Colonic mucosa (tissue), 4 donors: ENCODE data around the gene MKLN1. TPM values are rescaled to one million over a fixed set of nuclear protein-coding genes. Genes with fewer than 3 reads are reported as not detected.

ENCODE experiments used
- DNase-seq: peaks from one replicate; pipeline ENCODE4 v3.0.0-alpha.2; 2020
- H3K27ac ChIP-seq: fragments of 200-600 bp; one replicate; pipeline ENCODE4 v1.8.0; 2021
- H3K27me3 ChIP-seq: fragments of 200-600 bp; one replicate; pipeline ENCODE4 v1.8.0; 2021
- H3K36me3 ChIP-seq: fragments of 200-600 bp; one replicate; pipeline ENCODE4 v1.8.0; 2021
- H3K4me1 ChIP-seq: fragments of 200-600 bp; one replicate; pipeline ENCODE4 v1.8.0; 2021; ENCODE audit warnings: mild to moderate bottlenecking
- H3K4me3 ChIP-seq: fragments of 200-600 bp; one replicate; pipeline ENCODE4 v1.8.0; 2021
- H3K9ac ChIP-seq, 2 donors: one replicate each; pipeline ENCODE4 v1.7.0; 2013; ENCODE audit warnings: control low read depth in 2 of 2, low read depth in 2 of 2, low read length in 2 of 2
- H3K9me3 ChIP-seq: fragments of 200-600 bp; one replicate; pipeline ENCODE4 v1.8.0; 2021
- intact Hi-C: fragments of 100-400 bp; cut with DNase I; formaldehyde crosslinking; loops from one replicate; pipeline ENCODE4 v1.14.1; 2022
- total RNA-seq, 2 donors: library from RNA; stranded (reverse); fragmentation: NEBNext Ultra II Directional in 1 of 2; extraction: Animal tissue kit (Norgen Biotek cat#: 25700) in 1 of 2; gene quantifications; one replicate each; pipeline ENCODE4 v1.2.1, GENCODE V29; 2021
- TF ChIP-seq, protein P1 (sequence below): fragments of 200-600 bp; IDR thresholded peaks from one replicate; pipeline ENCODE4 v1.8.0; 2022; ENCODE audit warnings: antibody characterized with exemption, mild to moderate bottlenecking
- donor health status: healthy.
- donor health status: DM: no; HTN: no; CAD: no.
- donor health status: DM: no; HTN: no; CAD: no.

MKLN1 gene
- total RNA-seq, 2 donors from 2014 or later = 35.1 to 48.7 TPM

DNA sequence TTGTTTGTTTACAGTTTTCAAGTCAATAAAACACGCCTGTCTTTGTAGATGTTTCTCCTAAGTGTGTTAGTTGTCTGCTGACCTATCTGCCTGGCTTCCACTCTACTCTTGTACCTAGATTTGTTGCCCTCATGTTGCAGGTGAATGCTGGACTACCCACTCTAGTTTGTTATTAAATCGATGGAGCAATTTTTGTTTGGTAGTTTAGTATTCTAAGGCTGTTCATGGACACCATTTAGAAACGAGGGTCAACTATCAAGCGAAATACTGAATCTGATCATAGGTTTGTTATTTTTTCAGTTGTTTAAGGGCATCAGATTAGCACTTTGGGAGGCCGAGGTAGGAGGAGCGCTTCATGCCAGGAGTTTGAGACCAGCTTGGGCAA is 29.1 kb upstream of the MKLN1 start:
- H3K27me3 ChIP-seq = no peaks in the 10 kb centered on the region
- H3K9ac ChIP-seq = no peak overlapping the region
- H3K36me3 ChIP-seq = no peaks in the 10 kb centered on the region
- H3K27ac ChIP-seq = no peak overlapping the region
- DNase-seq = no peak
- TF ChIP-seq, protein P1, sequence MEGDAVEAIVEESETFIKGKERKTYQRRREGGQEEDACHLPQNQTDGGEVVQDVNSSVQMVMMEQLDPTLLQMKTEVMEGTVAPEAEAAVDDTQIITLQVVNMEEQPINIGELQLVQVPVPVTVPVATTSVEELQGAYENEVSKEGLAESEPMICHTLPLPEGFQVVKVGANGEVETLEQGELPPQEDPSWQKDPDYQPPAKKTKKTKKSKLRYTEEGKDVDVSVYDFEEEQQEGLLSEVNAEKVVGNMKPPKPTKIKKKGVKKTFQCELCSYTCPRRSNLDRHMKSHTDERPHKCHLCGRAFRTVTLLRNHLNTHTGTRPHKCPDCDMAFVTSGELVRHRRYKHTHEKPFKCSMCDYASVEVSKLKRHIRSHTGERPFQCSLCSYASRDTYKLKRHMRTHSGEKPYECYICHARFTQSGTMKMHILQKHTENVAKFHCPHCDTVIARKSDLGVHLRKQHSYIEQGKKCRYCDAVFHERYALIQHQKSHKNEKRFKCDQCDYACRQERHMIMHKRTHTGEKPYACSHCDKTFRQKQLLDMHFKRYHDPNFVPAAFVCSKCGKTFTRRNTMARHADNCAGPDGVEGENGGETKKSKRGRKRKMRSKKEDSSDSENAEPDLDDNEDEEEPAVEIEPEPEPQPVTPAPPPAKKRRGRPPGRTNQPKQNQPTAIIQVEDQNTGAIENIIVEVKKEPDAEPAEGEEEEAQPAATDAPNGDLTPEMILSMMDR = no peak
- H3K4me3 ChIP-seq = no peak overlapping the region
- no peaks in the 10 kb centered on the region for H3K9me3 ChIP-seq
- intact Hi-C loops = no loop called here
- no peaks in the 10 kb centered on the region for H3K4me1 ChIP-seq

DNA sequence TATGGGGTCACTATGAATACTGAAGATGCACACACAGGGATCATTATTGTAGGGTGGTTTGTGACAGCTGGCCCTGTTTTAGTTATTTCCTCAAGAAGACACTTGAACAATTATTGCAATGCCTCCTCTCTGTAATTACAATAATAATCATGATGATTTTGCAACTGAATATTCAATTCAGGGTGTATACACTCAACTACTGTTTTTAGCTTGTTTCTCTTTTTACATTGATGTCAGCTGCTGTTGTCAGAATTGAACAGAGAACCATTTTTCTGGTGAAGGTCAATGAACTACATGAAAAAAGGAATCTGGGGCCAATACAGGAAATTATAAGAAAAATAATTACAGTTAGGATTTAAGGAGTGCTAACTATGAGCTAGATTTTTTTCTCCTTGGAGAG is 28.6 kb upstream of the MKLN1 start:
- no peak for DNase-seq
- H3K9me3 ChIP-seq = no peaks in the 10 kb centered on the region
- H3K27ac ChIP-seq = no peak overlapping the region
- no peaks in the 10 kb centered on the region for H3K4me1 ChIP-seq
- intact Hi-C loops = no loop called here
- TF ChIP-seq, protein P1 = no peak
- no peak overlapping the region for H3K9ac ChIP-seq
- no peak overlapping the region for H3K4me3 ChIP-seq
- no peaks in the 10 kb centered on the region for H3K36me3 ChIP-seq
- no peaks in the 10 kb centered on the region for H3K27me3 ChIP-seq

DNA sequence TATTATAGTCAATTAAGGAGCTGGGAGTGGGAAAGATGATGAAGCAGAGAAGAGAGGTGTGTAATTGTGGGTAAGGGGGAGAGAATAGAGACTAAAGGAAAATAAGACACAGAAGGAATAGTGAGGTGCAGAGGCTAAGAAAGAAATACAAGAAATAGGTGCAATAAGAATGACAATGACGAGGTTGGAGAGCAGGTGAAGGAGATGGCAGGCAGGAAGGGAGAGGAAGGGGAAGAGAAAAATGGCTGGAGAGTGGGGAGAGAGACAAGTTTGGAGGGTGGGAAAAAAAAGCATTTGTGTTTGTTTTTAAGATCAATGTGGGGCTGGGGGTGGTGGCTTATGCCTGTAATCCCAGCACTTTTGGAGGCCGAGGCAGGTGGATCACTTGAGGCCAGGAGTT is 27.6 kb upstream of the MKLN1 start:
- H3K27ac ChIP-seq = no peak overlapping the region
- no peak overlapping the region for H3K9ac ChIP-seq
- no peaks in the 10 kb centered on the region for H3K27me3 ChIP-seq
- no peak overlapping the region for H3K4me3 ChIP-seq
- DNase-seq = no peak
- TF ChIP-seq, protein P1 = no peak
- intact Hi-C loops = loop anchor here (5.0 to 10.0 kb wide), 2 partner anchors 105 to 233 kb away; no protein-coding TSS in a partner anchor
- no peaks in the 10 kb centered on the region for H3K4me1 ChIP-seq
- H3K9me3 ChIP-seq = no peaks in the 10 kb centered on the region
- H3K36me3 ChIP-seq = no peaks in the 10 kb centered on the region

DNA sequence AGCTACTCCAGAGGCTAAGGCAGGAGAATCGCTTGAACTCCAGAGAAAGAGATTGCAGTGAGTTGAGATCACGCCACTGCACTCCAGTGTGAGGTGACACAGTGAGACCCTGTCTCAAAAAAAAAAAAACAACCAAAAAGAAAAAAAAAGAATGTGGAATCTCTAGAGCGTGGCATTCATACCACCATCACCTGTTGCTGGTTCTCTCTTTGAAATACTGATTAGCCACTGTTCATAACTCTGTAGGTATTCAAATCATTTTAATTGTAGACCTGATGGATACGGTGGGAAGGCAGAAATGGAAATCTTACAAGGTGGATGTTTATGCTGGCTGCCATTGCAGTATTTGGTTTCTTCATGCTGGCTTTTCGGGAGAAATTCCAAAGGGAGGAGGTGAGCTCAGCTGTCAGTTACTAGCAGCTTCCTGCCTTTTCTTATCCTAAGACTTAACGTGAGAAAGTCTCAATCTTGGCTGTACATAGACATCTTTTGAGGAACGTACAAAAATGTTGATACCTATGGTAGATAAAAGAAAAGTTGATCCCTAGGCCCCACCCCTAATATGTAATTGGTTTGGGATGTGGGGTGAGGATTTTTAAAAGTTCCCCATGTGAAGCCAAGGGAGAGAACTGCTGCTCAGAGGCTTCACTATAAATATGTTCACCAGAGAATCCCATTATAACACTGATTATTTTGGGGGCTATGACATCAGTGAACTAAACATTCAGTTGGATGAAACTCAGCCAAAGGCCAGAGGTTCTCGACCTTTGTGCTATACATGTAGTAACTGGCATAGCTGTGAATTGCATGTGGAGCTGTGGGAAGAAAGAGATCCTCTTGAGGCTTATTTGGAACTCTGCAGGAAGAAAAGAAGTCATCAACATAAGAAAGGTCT is 26.9 kb upstream of the MKLN1 start:
- no peak for DNase-seq
- no peaks in the 10 kb centered on the region for H3K36me3 ChIP-seq
- TF ChIP-seq, protein P1 = no peak
- no peak overlapping the region for H3K27ac ChIP-seq
- no peaks in the 10 kb centered on the region for H3K4me1 ChIP-seq
- no peak overlapping the region for H3K9ac ChIP-seq
- H3K4me3 ChIP-seq = no peak overlapping the region
- intact Hi-C loops = loop anchor here (5.0 to 10.0 kb wide), 2 partner anchors 106 to 234 kb away; no protein-coding TSS in a partner anchor
- H3K9me3 ChIP-seq = no peaks in the 10 kb centered on the region
- H3K27me3 ChIP-seq = no peaks in the 10 kb centered on the region

DNA sequence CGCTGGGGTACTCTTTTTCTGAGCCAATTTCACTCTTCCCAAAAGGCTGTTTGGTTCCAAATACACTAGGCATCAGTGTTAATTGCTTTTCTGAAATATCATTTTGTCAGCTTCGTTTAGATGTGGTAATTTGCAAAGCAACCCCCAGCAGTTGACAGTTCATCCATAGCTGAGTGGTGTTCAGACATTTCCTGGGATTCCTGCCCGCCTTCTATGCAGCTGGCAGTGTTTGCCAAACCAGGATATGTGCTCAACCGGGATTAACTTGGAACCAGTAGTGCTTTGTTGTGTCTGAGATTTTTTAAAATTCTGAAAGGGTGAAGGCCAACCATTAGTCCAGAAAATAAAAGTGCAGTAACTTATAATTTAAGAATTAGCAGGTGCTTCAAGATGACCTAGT is 25.2 kb upstream of the MKLN1 start:
- Histone ChIP-seq H3K9ac (no peak overlapping the region), H3K4me3 (no peak overlapping the region), H3K9me3 (no peaks in the 10 kb centered on the region), H3K36me3 (no peaks in the 10 kb centered on the region), H3K27me3 (no peaks in the 10 kb centered on the region), H3K4me1 (no peaks in the 10 kb centered on the region), H3K27ac (no peak overlapping the region)
- DNase-seq = no peak
- intact Hi-C loops = loop anchor here (5.0 to 10.0 kb wide), 2 partner anchors 108 to 235 kb away; no protein-coding TSS in a partner anchor
- TF ChIP-seq, protein P1 = no peak
